Stimulated activated naive B cell treated with anti-CD40 and anti-IgM and Interleukin-4, amounts not matched to agents 10 μg/mL and 1 μg/mL and 100 μg/mL, for 72 hours (primary cell): ENCODE data around the gene L2HGDH.

ENCODE experiments used
- ATAC-seq, 2 donors: fragments of 150-1000 bp; cut with Tn5 transposase; replicated peaks; 2 replicates each; pipeline ENCODE4 v1.10.0; 2021; ENCODE audit warnings: moderate library complexity in 1 of 2
- DNase-seq: peaks from one replicate; pipeline ENCODE4 v3.0.0; 2021
- H3K27ac Mint-ChIP-seq: one replicate; pipeline ENCODE4 v1.8.0; 2022; ENCODE audit warnings: mild to moderate bottlenecking, mixed read lengths
- H3K27me3 Mint-ChIP-seq, 2 donors: one replicate each; pipeline ENCODE4 v1.8.0; 2022; ENCODE audit warnings: mixed read lengths in 2 of 2
- H3K36me3 Mint-ChIP-seq, 2 donors: one replicate each; pipeline ENCODE4 v1.8.0; 2022; ENCODE audit warnings: mixed read lengths in 2 of 2, mild to moderate bottlenecking in 1 of 2
- H3K4me1 Mint-ChIP-seq, 2 donors: one replicate each; pipeline ENCODE4 v1.8.0; 2022; ENCODE audit warnings: mixed read lengths in 2 of 2, mild to moderate bottlenecking in 1 of 2
- H3K4me3 Mint-ChIP-seq, 2 donors: one replicate each; pipeline ENCODE4 v1.8.0; 2022; ENCODE audit warnings: mild to moderate bottlenecking in 2 of 2, mixed read lengths in 2 of 2, moderate library complexity in 1 of 2
- H3K9me3 Mint-ChIP-seq, 2 donors: one replicate each; pipeline ENCODE4 v1.8.0; 2022; ENCODE audit warnings: mixed read lengths in 2 of 2, mild to moderate bottlenecking in 1 of 2

The L2HGDH gene

GRCh38 chr14:50242096-50242495 is 69.9 kb downstream of the L2HGDH start:
- no peaks in the 10 kb centered on the region for H3K9me3 Mint-ChIP-seq
- no peak overlapping the region for H3K4me3 Mint-ChIP-seq
- DNase-seq (no peak), ATAC-seq (no peak)
- no peaks in the 10 kb centered on the region for H3K27me3 Mint-ChIP-seq
- H3K27ac Mint-ChIP-seq = no peak overlapping the region
- H3K36me3 Mint-ChIP-seq = peaks cover 4 to 6% of the 10 kb centered on the region in 2 donors
- peaks cover 6 to 9% of the 10 kb centered on the region in 2 donors for H3K4me1 Mint-ChIP-seq

GRCh38 chr14:50237427-50237826 is 74.6 kb downstream of the L2HGDH start:
- H3K4me1 Mint-ChIP-seq = peaks cover 6 to 10% of the 10 kb centered on the region in 2 donors
- H3K4me3 Mint-ChIP-seq = peak overlapping the region in 1 of 2 donors; percentile 41
- ATAC-seq (peak; percentile 75 to 81), DNase-seq (no peak)
- peaks cover 4 to 6% of the 10 kb centered on the region in 2 donors for H3K36me3 Mint-ChIP-seq
- no peaks in the 10 kb centered on the region for H3K27me3 Mint-ChIP-seq
- no peaks in the 10 kb centered on the region for H3K9me3 Mint-ChIP-seq
- H3K27ac Mint-ChIP-seq = peak overlapping the region; percentile 56

GRCh38 chr14:50233951-50234250 is 78.1 kb downstream of the L2HGDH start:
- DNase-seq = no peak
- Mint-ChIP-seq H3K36me3 (peaks cover 4 to 6% of the 10 kb centered on the region in 2 donors), H3K27ac (peak overlapping the region; percentile 25), H3K27me3 (no peaks in the 10 kb centered on the region), H3K4me3 (no peak overlapping the region), H3K4me1 (peaks cover 11 to 21% of the 10 kb centered on the region in 2 donors), H3K9me3 (no peaks in the 10 kb centered on the region)
- no peak for ATAC-seq

GRCh38 chr14:50233166-50233950 is 78.7 kb downstream of the L2HGDH start:
- DNase-seq (no peak), ATAC-seq (no peak)
- Mint-ChIP-seq H3K9me3 (no peaks in the 10 kb centered on the region), H3K4me3 (no peak overlapping the region), H3K27me3 (no peaks in the 10 kb centered on the region), H3K36me3 (peaks cover 4 to 12% of the 10 kb centered on the region in 2 donors), H3K27ac (peak overlapping the region; percentile 25), H3K4me1 (peaks cover 11 to 21% of the 10 kb centered on the region in 2 donors)

GRCh38 chr14:50232276-50232642 is 79.8 kb downstream of the L2HGDH start:
- Mint-ChIP-seq H3K9me3 (no peaks in the 10 kb centered on the region), H3K27ac (peak overlapping the region; percentile 82), H3K4me1 (peaks cover 5 to 13% of the 10 kb centered on the region in 2 donors), H3K36me3 (peaks cover under 1 to 7% of the 10 kb centered on the region in 2 donors), H3K4me3 (peak overlapping the region; percentile 85 to 87), H3K27me3 (no peaks in the 10 kb centered on the region)
- ATAC-seq = peak; percentile 2 to 3
- no peak for DNase-seq

- Mint-ChIP-seq H3K27ac (peak within 1 kb of the TSS; percentile 96), H3K27me3 (no peaks in the 10 kb centered on the region), H3K4me3 (peak within 1 kb of the TSS; percentile 87 to 90), H3K9me3 (no peaks in the 10 kb centered on the region), H3K4me1 (peaks cover 5 to 15% of the 10 kb centered on the region in 2 donors), H3K36me3 (peaks cover 0 to 6% of the 10 kb centered on the region in 2 donors)
- DNase-seq = peak; percentile 86
- ATAC-seq = peak; percentile 88 to 89
These were observed 80.4 kb downstream of the L2HGDH start, which contains the start of gene SOS2 for GRCh38 chr14:50231475-50232275. Gene SOS2 (minus strand): TSS chr14:50231578. CDS start chr14:50231283, 295 bp downstream.

- H3K27ac Mint-ChIP-seq = peak overlapping the region; percentile 96
- peak; percentile 29 to 32 for ATAC-seq
- peak; percentile 44 for DNase-seq
- H3K9me3 Mint-ChIP-seq = no peaks in the 10 kb centered on the region
- H3K4me1 Mint-ChIP-seq = peaks cover 10 to 23% of the 10 kb centered on the region in 2 donors
- no peaks in the 10 kb centered on the region for H3K27me3 Mint-ChIP-seq
- peaks cover 0 to 6% of the 10 kb centered on the region in 2 donors for H3K36me3 Mint-ChIP-seq
- peak overlapping the region; percentile 87 to 90 for H3K4me3 Mint-ChIP-seq
These were observed 81.1 kb downstream of the L2HGDH start for GRCh38 chr14:50230701-50231474.

- H3K27me3 Mint-ChIP-seq = no peaks in the 10 kb centered on the region
- DNase-seq (no peak), ATAC-seq (no peak)
- H3K36me3 Mint-ChIP-seq = peaks cover 0 to 6% of the 10 kb centered on the region in 2 donors
- H3K27ac Mint-ChIP-seq = peak overlapping the region; percentile 96
- peaks cover 14 to 27% of the 10 kb centered on the region in 2 donors for H3K4me1 Mint-ChIP-seq
- peak overlapping the region; percentile 87 to 90 for H3K4me3 Mint-ChIP-seq
- H3K9me3 Mint-ChIP-seq = no peaks in the 10 kb centered on the region
These were observed 81.7 kb downstream of the L2HGDH start for GRCh38 chr14:50230401-50230700.

GRCh38 chr14:50229681-50230080 is 82.3 kb downstream of the L2HGDH start:
- peaks cover 14 to 27% of the 10 kb centered on the region in 2 donors for H3K4me1 Mint-ChIP-seq
- no peaks in the 10 kb centered on the region for H3K9me3 Mint-ChIP-seq
- peaks cover 0 to 6% of the 10 kb centered on the region in 2 donors for H3K36me3 Mint-ChIP-seq
- DNase-seq = no peak
- H3K27ac Mint-ChIP-seq = no peak overlapping the region
- H3K4me3 Mint-ChIP-seq = peak overlapping the region; percentile 48 to 52
- no peak for ATAC-seq
- no peaks in the 10 kb centered on the region for H3K27me3 Mint-ChIP-seq

GRCh38 chr14:50228313-50228712 is 83.7 kb downstream of the L2HGDH start:
- ATAC-seq (no peak), DNase-seq (no peak)
- Mint-ChIP-seq H3K27ac (no peak overlapping the region), H3K4me3 (no peak overlapping the region), H3K36me3 (peaks cover 0 to 6% of the 10 kb centered on the region in 2 donors), H3K27me3 (no peaks in the 10 kb centered on the region), H3K4me1 (peaks cover 14 to 27% of the 10 kb centered on the region in 2 donors), H3K9me3 (no peaks in the 10 kb centered on the region)

GRCh38 chr14:50225974-50226297 is 86.1 kb downstream of the L2HGDH start:
- Mint-ChIP-seq H3K4me1 (peaks cover 21 to 36% of the 10 kb centered on the region in 2 donors), H3K4me3 (no peak overlapping the region), H3K9me3 (no peaks in the 10 kb centered on the region), H3K27me3 (no peaks in the 10 kb centered on the region), H3K27ac (no peak overlapping the region), H3K36me3 (peaks cover 2 to 17% of the 10 kb centered on the region in 2 donors)
- ATAC-seq (no peak), DNase-seq (no peak)

- DNase-seq (no peak), ATAC-seq (no peak)
- Mint-ChIP-seq H3K4me1 (peaks cover 21 to 33% of the 10 kb centered on the region in 2 donors), H3K9me3 (no peaks in the 10 kb centered on the region), H3K4me3 (no peak overlapping the region), H3K27me3 (no peaks in the 10 kb centered on the region), H3K36me3 (peaks cover 2 to 17% of the 10 kb centered on the region in 2 donors), H3K27ac (no peak overlapping the region)
These were observed 86.7 kb downstream of the L2HGDH start for GRCh38 chr14:50225067-50225973.

GRCh38 chr14:50222055-50222613 is 89.9 kb downstream of the L2HGDH start:
- Mint-ChIP-seq H3K27me3 (no peaks in the 10 kb centered on the region), H3K36me3 (peaks cover 4 to 20% of the 10 kb centered on the region in 2 donors), H3K4me3 (no peak overlapping the region), H3K9me3 (no peaks in the 10 kb centered on the region), H3K27ac (no peak overlapping the region), H3K4me1 (peaks cover 27 to 36% of the 10 kb centered on the region in 2 donors)
- DNase-seq (no peak), ATAC-seq (no peak)
